HepG2 (cell line): ENCODE measurements around the gene HHIPL1. TPM values are rescaled to one million over a fixed set of nuclear protein-coding genes. Genes with fewer than 3 reads are reported as not detected.

Experiments
- EHMT2 ChIP-seq: fragments of 200-600 bp; sonication (generic); IDR thresholded peaks from 2 replicates; pipeline ENCODE4 v1.7.0; 2017; ENCODE audit warnings: antibody characterized with exemption, low read depth, low read length, borderline replicate concordance
- MXD4 ChIP-seq: IDR thresholded peaks from 2 replicates; pipeline ENCODE4 v1.6.1; 2016; ENCODE audit warnings: mild to moderate bottlenecking, missing biosample characterization, missing genetic modification reagents
- SPEN ChIP-seq: sonication (generic); formaldehyde crosslinking; IDR thresholded peaks from 2 replicates; pipeline ENCODE4 v1.5.1; 2020; ENCODE audit warnings: low read depth, mild to moderate bottlenecking, missing genetic modification reagents
- YY1 ChIP-seq: IDR thresholded peaks from 2 replicates; pipeline ENCODE4 v1.6.1; 2011; ENCODE audit warnings: low read length, low read depth, moderate library complexity, mild to moderate bottlenecking; ENCODE audit not compliant: insufficient read depth, insufficient replicate concordance
- ZBTB21 ChIP-seq: sonication (generic); formaldehyde crosslinking; IDR thresholded peaks from 2 replicates; pipeline ENCODE4 v1.4.0; 2020; ENCODE audit warnings: missing genetic modification reagents
- ZFP1 ChIP-seq: IDR thresholded peaks from 2 replicates; pipeline ENCODE4 v1.6.1; 2016
- ZNF274 ChIP-seq: sonication (generic); formaldehyde crosslinking; IDR thresholded peaks from 2 replicates; pipeline ENCODE4 v1.5.1; 2020; ENCODE audit warnings: mild to moderate bottlenecking, missing genetic modification reagents
- polyA plus RNA-seq, 8 experiments: library from polyadenylated mRNA; depleted of rRNA in 3 of 8; stranded (reverse) in 7 of 8; unstranded in 1 of 8; fragments of >200 nt; fragmentation: Illumina TruSeq in 4 of 8; extraction: Trizol in 4 of 8; gene quantifications; 2 replicates each; pipeline versions ENCODE4 v1.2.1 to v1.2.3, GENCODE V29; 2011 to 2016; ENCODE audit warnings: low read depth in 4 of 8, missing spikeins in 1 of 8, mixed read lengths in 1 of 8; ENCODE audit not compliant: insufficient read depth in 1 of 8
- total RNA-seq, 5 experiments: library from RNA; depleted of rRNA; stranded (reverse); fragments of >200 nt; fragmentation: Illumina TruSeq; extraction: Trizol; gene quantifications; 2 replicates each; pipeline ENCODE4 v1.2.3, GENCODE V29; 2016; ENCODE audit warnings: low read depth in 1 of 5
- TF ChIP-seq, protein P1 (sequence below): sonication (generic); formaldehyde crosslinking; IDR thresholded peaks from 2 replicates; pipeline ENCODE4 v1.4.0; 2020; ENCODE audit warnings: mild to moderate bottlenecking, missing genetic modification reagents
- TF ChIP-seq, protein P2 (sequence below): sonication (generic); formaldehyde crosslinking; IDR thresholded peaks from 2 replicates; pipeline ENCODE4 v1.5.1; 2020; ENCODE audit warnings: missing genetic modification reagents, mild to moderate bottlenecking, borderline replicate concordance
- TF ChIP-seq, protein P3 (sequence below): sonication (generic); formaldehyde crosslinking; IDR thresholded peaks from 2 replicates; pipeline ENCODE4 v1.8.0; 2022; ENCODE audit warnings: low read depth, missing genetic modification reagents
- TF ChIP-seq, protein P4 (sequence below): sonication (generic); formaldehyde crosslinking; IDR thresholded peaks from 2 replicates; pipeline ENCODE4 v1.5.0; 2020; ENCODE audit warnings: mild to moderate bottlenecking, missing genetic modification reagents
- TF ChIP-seq, protein P5 (sequence below): sonication (generic); formaldehyde crosslinking; IDR thresholded peaks from 2 replicates; pipeline ENCODE4 v1.5.0; 2020; ENCODE audit warnings: missing genetic modification reagents
- TF ChIP-seq, protein P6 (sequence below): sonication (generic); formaldehyde crosslinking; conservative IDR thresholded peaks from 2 replicates; pipeline ENCODE4 v1.4.0; 2020; ENCODE audit warnings: missing genetic modification reagents

Gene HHIPL1
- total and polyA plus RNA-seq, 2 of the 13 experiments (the other 11 are each of a cell fraction or from before 2014, with no cell fraction given) = not detected

DNA sequence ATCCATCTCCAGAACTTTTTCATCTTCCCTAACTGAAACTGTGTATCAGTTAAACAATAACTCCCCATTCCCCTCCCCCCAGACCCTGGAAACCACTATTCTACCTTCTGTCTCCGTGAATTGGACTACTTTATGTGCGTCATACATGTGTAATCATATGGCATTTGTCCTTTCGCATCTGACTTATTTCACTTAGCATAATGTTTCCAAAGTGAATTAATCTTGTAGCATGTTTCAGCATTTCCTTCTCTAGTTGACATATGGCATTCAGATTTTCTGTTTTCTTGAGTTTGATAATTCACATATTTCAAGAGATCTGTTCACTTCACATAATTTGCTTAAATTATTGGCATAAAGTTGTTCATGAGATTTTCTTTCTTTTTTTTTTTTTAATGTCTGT, 49.0 kb downstream of the HHIPL1 start (continued):
- TF ChIP-seq, protein P1, sequence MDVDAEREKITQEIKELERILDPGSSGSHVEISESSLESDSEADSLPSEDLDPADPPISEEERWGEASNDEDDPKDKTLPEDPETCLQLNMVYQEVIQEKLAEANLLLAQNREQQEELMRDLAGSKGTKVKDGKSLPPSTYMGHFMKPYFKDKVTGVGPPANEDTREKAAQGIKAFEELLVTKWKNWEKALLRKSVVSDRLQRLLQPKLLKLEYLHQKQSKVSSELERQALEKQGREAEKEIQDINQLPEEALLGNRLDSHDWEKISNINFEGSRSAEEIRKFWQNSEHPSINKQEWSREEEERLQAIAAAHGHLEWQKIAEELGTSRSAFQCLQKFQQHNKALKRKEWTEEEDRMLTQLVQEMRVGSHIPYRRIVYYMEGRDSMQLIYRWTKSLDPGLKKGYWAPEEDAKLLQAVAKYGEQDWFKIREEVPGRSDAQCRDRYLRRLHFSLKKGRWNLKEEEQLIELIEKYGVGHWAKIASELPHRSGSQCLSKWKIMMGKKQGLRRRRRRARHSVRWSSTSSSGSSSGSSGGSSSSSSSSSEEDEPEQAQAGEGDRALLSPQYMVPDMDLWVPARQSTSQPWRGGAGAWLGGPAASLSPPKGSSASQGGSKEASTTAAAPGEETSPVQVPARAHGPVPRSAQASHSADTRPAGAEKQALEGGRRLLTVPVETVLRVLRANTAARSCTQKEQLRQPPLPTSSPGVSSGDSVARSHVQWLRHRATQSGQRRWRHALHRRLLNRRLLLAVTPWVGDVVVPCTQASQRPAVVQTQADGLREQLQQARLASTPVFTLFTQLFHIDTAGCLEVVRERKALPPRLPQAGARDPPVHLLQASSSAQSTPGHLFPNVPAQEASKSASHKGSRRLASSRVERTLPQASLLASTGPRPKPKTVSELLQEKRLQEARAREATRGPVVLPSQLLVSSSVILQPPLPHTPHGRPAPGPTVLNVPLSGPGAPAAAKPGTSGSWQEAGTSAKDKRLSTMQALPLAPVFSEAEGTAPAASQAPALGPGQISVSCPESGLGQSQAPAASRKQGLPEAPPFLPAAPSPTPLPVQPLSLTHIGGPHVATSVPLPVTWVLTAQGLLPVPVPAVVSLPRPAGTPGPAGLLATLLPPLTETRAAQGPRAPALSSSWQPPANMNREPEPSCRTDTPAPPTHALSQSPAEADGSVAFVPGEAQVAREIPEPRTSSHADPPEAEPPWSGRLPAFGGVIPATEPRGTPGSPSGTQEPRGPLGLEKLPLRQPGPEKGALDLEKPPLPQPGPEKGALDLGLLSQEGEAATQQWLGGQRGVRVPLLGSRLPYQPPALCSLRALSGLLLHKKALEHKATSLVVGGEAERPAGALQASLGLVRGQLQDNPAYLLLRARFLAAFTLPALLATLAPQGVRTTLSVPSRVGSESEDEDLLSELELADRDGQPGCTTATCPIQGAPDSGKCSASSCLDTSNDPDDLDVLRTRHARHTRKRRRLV = no peak
- TF ChIP-seq, protein P2, sequence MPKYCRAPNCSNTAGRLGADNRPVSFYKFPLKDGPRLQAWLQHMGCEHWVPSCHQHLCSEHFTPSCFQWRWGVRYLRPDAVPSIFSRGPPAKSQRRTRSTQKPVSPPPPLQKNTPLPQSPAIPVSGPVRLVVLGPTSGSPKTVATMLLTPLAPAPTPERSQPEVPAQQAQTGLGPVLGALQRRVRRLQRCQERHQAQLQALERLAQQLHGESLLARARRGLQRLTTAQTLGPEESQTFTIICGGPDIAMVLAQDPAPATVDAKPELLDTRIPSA = no peak
- no peak for TF ChIP-seq ZNF274 (CRISPR knock-in tag)
- TF ChIP-seq, protein P3, sequence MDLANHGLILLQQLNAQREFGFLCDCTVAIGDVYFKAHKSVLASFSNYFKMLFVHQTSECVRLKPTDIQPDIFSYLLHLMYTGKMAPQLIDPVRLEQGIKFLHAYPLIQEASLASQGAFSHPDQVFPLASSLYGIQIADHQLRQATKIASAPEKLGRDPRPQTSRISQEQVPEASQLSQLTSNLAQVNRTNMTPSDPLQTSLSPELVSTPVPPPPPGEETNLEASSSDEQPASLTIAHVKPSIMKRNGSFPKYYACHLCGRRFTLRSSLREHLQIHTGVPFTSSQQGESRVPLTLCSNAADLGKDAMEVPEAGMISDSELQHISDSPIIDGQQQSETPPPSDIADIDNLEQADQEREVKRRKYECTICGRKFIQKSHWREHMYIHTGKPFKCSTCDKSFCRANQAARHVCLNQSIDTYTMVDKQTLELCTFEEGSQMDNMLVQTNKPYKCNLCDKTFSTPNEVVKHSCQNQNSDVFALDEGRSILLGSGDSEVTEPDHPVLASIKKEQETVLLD (CRISPR knock-in tag) = no peak
- TF ChIP-seq, protein P4, sequence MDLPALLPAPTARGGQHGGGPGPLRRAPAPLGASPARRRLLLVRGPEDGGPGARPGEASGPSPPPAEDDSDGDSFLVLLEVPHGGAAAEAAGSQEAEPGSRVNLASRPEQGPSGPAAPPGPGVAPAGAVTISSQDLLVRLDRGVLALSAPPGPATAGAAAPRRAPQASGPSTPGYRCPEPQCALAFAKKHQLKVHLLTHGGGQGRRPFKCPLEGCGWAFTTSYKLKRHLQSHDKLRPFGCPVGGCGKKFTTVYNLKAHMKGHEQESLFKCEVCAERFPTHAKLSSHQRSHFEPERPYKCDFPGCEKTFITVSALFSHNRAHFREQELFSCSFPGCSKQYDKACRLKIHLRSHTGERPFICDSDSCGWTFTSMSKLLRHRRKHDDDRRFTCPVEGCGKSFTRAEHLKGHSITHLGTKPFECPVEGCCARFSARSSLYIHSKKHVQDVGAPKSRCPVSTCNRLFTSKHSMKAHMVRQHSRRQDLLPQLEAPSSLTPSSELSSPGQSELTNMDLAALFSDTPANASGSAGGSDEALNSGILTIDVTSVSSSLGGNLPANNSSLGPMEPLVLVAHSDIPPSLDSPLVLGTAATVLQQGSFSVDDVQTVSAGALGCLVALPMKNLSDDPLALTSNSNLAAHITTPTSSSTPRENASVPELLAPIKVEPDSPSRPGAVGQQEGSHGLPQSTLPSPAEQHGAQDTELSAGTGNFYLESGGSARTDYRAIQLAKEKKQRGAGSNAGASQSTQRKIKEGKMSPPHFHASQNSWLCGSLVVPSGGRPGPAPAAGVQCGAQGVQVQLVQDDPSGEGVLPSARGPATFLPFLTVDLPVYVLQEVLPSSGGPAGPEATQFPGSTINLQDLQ (CRISPR knock-in tag) = no peak
- no peak for TF ChIP-seq SPEN (CRISPR knock-in tag)
- TF ChIP-seq ZFP1 (CRISPR knock-in tag) = no peak
- TF ChIP-seq, protein P5, sequence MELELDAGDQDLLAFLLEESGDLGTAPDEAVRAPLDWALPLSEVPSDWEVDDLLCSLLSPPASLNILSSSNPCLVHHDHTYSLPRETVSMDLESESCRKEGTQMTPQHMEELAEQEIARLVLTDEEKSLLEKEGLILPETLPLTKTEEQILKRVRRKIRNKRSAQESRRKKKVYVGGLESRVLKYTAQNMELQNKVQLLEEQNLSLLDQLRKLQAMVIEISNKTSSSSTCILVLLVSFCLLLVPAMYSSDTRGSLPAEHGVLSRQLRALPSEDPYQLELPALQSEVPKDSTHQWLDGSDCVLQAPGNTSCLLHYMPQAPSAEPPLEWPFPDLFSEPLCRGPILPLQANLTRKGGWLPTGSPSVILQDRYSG (CRISPR knock-in tag) = no peak
- TF ChIP-seq, protein P6, sequence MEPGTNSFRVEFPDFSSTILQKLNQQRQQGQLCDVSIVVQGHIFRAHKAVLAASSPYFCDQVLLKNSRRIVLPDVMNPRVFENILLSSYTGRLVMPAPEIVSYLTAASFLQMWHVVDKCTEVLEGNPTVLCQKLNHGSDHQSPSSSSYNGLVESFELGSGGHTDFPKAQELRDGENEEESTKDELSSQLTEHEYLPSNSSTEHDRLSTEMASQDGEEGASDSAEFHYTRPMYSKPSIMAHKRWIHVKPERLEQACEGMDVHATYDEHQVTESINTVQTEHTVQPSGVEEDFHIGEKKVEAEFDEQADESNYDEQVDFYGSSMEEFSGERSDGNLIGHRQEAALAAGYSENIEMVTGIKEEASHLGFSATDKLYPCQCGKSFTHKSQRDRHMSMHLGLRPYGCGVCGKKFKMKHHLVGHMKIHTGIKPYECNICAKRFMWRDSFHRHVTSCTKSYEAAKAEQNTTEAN = no peak
- no peak for TF ChIP-seq ZBTB21
- TF ChIP-seq YY1 = no peak
- no peak for TF ChIP-seq EHMT2
- TF ChIP-seq MXD4 (CRISPR knock-in tag) = no peak
